ENCODE data around the gene DCP1A. TPM values are rescaled to one million over a fixed set of nuclear protein-coding genes. Genes with fewer than 3 reads are reported as not detected.

The DCP1A gene
- total and polyA plus RNA-seq, 9 of the 15 experiments (the other 6 are each of a cell fraction or from before 2014, with no cell fraction given), result 6.6 to 33.7 (median 13.3) TPM

DNA sequence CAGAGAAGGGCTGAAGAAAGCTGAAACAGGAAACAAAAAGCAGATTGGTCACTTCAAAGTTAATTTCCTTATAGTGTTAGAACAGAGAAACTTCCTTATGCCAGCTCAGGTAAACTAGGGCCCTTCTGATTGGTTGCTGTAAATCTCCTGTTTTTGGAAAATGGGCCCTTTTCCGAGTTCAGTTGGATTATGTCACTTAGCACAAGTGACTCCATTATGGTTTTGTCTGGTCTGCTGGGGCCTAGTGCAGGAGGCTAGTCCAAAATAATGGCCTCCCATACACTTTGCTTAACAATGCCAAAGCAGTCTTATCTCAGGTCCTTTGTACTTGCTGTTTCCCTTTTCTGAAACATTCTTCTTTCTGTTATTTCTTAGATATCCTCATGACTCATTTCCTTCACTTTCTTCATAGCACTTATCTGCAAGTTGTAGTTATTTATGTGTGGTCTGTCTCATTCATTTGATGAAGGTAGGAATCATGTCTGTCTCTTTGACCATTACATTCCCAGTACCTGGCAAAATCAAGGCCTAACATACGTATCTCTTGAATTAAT lies 7.7 kb upstream of the DCP1A start (continued):
- TF ChIP-seq TEAD1 (CRISPR knock-in tag; IDR thresholded peaks at IDR 0.05), result peak in 1 of 2 experiments; percentile 98; a peak in 2 of 4 replicates
- TF ChIP-seq ELF2 (CRISPR knock-in tag; IDR thresholded peaks at IDR 0.05), result peak; percentile 67; the same call in 1 of the 2 replicates
- TF ChIP-seq SREBF1 (IDR thresholded peaks at IDR 0.05; ENCODE audit: borderline replicate concordance, low read depth, low read length), result no peak
- TF ChIP-seq, protein P1, sequence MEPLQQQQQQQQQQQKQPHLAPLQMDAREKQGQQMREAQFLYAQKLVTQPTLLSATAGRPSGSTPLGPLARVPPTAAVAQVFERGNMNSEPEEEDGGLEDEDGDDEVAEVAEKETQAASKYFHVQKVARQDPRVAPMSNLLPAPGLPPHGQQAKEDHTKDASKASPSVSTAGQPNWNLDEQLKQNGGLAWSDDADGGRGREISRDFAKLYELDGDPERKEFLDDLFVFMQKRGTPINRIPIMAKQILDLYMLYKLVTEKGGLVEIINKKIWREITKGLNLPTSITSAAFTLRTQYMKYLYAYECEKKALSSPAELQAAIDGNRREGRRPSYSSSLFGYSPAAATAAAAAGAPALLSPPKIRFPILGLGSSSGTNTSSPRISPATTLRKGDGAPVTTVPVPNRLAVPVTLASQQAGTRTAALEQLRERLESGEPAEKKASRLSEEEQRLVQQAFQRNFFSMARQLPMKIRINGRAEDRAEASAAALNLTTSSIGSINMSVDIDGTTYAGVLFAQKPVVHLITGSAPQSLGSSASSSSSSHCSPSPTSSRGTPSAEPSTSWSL (CRISPR knock-in tag; IDR thresholded peaks at IDR 0.05; ENCODE audit: borderline replicate concordance), result peak; percentile 85; the same call in 1 of the 2 replicates
- TF ChIP-seq, protein P2, sequence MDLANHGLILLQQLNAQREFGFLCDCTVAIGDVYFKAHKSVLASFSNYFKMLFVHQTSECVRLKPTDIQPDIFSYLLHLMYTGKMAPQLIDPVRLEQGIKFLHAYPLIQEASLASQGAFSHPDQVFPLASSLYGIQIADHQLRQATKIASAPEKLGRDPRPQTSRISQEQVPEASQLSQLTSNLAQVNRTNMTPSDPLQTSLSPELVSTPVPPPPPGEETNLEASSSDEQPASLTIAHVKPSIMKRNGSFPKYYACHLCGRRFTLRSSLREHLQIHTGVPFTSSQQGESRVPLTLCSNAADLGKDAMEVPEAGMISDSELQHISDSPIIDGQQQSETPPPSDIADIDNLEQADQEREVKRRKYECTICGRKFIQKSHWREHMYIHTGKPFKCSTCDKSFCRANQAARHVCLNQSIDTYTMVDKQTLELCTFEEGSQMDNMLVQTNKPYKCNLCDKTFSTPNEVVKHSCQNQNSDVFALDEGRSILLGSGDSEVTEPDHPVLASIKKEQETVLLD (IDR thresholded peaks at IDR 0.05), result peak; percentile 47; the same call in 1 of the 2 replicates
- TF ChIP-seq ZNF79 (CRISPR knock-in tag; IDR thresholded peaks at IDR 0.05; ENCODE audit: low read depth), result peak; percentile 93
- no peak for TF ChIP-seq EZH2 (IDR thresholded peaks at IDR 0.05; ENCODE audit: borderline replicate concordance, low read depth, low read length)
- no peak for TF ChIP-seq PML (IDR thresholded peaks at IDR 0.05; ENCODE audit: low read length)
- TF ChIP-seq U2AF2 (optimal IDR thresholded peaks at IDR 0.05; ENCODE audit: low read depth, low read length), result no peak
- TF ChIP-seq, protein P3, sequence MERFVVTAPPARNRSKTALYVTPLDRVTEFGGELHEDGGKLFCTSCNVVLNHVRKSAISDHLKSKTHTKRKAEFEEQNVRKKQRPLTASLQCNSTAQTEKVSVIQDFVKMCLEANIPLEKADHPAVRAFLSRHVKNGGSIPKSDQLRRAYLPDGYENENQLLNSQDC (CRISPR knock-in tag; IDR thresholded peaks at IDR 0.05), result no peak
- no peak for TF ChIP-seq NR2C2 (CRISPR knock-in tag; IDR thresholded peaks at IDR 0.05)
- peak; percentile 68 for TF ChIP-seq NR2C2 (tag; IDR thresholded peaks at IDR 0.05)
- TF ChIP-seq KLF6 (CRISPR knock-in tag; IDR thresholded peaks at IDR 0.05; ENCODE audit: borderline replicate concordance), result peak; percentile 98
- no peak for TF ChIP-seq PTBP1 (IDR thresholded peaks at IDR 0.05; ENCODE audit: low read depth, low read length)
- TF ChIP-seq, protein P4, sequence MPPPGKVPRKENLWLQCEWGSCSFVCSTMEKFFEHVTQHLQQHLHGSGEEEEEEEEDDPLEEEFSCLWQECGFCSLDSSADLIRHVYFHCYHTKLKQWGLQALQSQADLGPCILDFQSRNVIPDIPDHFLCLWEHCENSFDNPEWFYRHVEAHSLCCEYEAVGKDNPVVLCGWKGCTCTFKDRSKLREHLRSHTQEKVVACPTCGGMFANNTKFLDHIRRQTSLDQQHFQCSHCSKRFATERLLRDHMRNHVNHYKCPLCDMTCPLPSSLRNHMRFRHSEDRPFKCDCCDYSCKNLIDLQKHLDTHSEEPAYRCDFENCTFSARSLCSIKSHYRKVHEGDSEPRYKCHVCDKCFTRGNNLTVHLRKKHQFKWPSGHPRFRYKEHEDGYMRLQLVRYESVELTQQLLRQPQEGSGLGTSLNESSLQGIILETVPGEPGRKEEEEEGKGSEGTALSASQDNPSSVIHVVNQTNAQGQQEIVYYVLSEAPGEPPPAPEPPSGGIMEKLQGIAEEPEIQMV (tag; conservative IDR thresholded peaks at IDR 0.05; ENCODE audit: low read depth), result peak; percentile 93
- peak; percentile 93 for TF ChIP-seq ZNF239 (CRISPR knock-in tag; IDR thresholded peaks at IDR 0.05)
- peak; percentile 99 for TF ChIP-seq ZNF175 (CRISPR knock-in tag; IDR thresholded peaks at IDR 0.05; ENCODE audit: low read depth)
- no peak for TF ChIP-seq SAFB2 (IDR thresholded peaks at IDR 0.05; ENCODE audit: borderline replicate concordance, low read depth, low read length, severe bottlenecking)
- TF ChIP-seq, protein P5, sequence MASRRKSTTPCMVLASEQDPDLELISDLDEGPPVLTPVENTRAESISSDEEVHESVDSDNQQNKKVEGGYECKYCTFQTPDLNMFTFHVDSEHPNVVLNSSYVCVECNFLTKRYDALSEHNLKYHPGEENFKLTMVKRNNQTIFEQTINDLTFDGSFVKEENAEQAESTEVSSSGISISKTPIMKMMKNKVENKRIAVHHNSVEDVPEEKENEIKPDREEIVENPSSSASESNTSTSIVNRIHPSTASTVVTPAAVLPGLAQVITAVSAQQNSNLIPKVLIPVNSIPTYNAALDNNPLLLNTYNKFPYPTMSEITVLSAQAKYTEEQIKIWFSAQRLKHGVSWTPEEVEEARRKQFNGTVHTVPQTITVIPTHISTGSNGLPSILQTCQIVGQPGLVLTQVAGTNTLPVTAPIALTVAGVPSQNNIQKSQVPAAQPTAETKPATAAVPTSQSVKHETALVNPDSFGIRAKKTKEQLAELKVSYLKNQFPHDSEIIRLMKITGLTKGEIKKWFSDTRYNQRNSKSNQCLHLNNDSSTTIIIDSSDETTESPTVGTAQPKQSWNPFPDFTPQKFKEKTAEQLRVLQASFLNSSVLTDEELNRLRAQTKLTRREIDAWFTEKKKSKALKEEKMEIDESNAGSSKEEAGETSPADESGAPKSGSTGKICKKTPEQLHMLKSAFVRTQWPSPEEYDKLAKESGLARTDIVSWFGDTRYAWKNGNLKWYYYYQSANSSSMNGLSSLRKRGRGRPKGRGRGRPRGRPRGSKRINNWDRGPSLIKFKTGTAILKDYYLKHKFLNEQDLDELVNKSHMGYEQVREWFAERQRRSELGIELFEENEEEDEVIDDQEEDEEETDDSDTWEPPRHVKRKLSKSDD (conservative IDR thresholded peaks at IDR 0.05; ENCODE audit: low read length), result no peak
- TF ChIP-seq GABPB2 (CRISPR knock-in tag; conservative IDR thresholded peaks at IDR 0.05), result no peak; the same call in 1 of the 2 replicates
- peak; percentile 99 for TF ChIP-seq SMAD4 (CRISPR knock-in tag; conservative IDR thresholded peaks at IDR 0.05)

All from K562 (cell line).